Immature natural killer cell (primary cell): Measurements from ENCODE around the gene WDFY4. TPM values are rescaled to one million over a fixed set of nuclear protein-coding genes. Genes with fewer than 3 reads are reported as not detected.

Experiments used
- DNase-seq, 3 donors: peaks; one replicate each; pipeline ENCODE4 v3.0.0; 2022; ENCODE audit warnings: mixed read lengths in 1 of 3
- H3K27ac Mint-ChIP-seq, 6 donors: one replicate each; pipeline ENCODE4 v1.8.0; 2020; ENCODE audit warnings: mixed read lengths in 6 of 6, mild to moderate bottlenecking in 5 of 6, inconsistent platforms in 4 of 6, moderate library complexity in 3 of 6
- H3K27me3 Mint-ChIP-seq, 3 donors: one replicate each; pipeline ENCODE4 v1.8.0; 2020 to 2021; ENCODE audit warnings: low read depth in 3 of 3, mild to moderate bottlenecking in 3 of 3, mixed read lengths in 3 of 3, moderate library complexity in 3 of 3, inconsistent platforms in 1 of 3
- H3K36me3 Mint-ChIP-seq, 3 donors: one replicate each; pipeline ENCODE4 v1.8.0; 2020; ENCODE audit warnings: mixed read lengths in 3 of 3, inconsistent platforms in 2 of 3, mild to moderate bottlenecking in 2 of 3
- H3K4me1 Mint-ChIP-seq, 2 donors: one replicate each; pipeline ENCODE4 v1.8.0; 2020; ENCODE audit warnings: inconsistent platforms in 2 of 2, mild to moderate bottlenecking in 2 of 2, mixed read lengths in 2 of 2, moderate library complexity in 1 of 2
- H3K4me3 Mint-ChIP-seq, 5 donors: one replicate each; pipeline ENCODE4 v1.8.0; 2020; ENCODE audit warnings: mild to moderate bottlenecking in 5 of 5, mixed read lengths in 5 of 5, inconsistent platforms in 3 of 5, moderate library complexity in 3 of 5
- H3K9me3 Mint-ChIP-seq, 6 donors: one replicate each; pipeline ENCODE4 v1.8.0; 2020; ENCODE audit warnings: mild to moderate bottlenecking in 6 of 6, mixed read lengths in 6 of 6, inconsistent platforms in 4 of 6, moderate library complexity in 3 of 6
- polyA plus RNA-seq, 3 donors: library from polyadenylated mRNA; unstranded; fragments of 300-500 nt; fragmentation: Illumina TruSeq; gene quantifications; one replicate each; pipeline ENCODE4 v1.2.3, GENCODE V29; 2021

The WDFY4 gene
- polyA plus RNA-seq, 3 donors from 2014 or later: 1.0 to 2.2 TPM; not detected in 1

GRCh38 chr10:48934672-48935501, 250.2 kb downstream of the WDFY4 start:
- H3K36me3 Mint-ChIP-seq: no peaks in the 10 kb centered on the region
- no peaks in the 10 kb centered on the region for H3K4me1 Mint-ChIP-seq
- H3K27ac Mint-ChIP-seq: no peak overlapping the region

GRCh38 chr10:48935577-48935976, 250.9 kb downstream of the WDFY4 start:
- Mint-ChIP-seq H3K27me3 (peaks cover 0 to 5% (median 0%) of the 10 kb centered on the region in 3 donors), H3K27ac (no peak overlapping the region), H3K4me3 (no peak overlapping the region), H3K36me3 (no peaks in the 10 kb centered on the region), H3K9me3 (no peaks in the 10 kb centered on the region), H3K4me1 (no peaks in the 10 kb centered on the region)
- DNase-seq: no peak

More at GRCh38 chr10:48934672-48935501, 250.2 kb downstream of the WDFY4 start:
- DNase-seq: no peak
- Mint-ChIP-seq H3K4me3 (no peak overlapping the region), H3K27me3 (peaks cover 0 to 6% (median 0%) of the 10 kb centered on the region in 3 donors), H3K9me3 (no peaks in the 10 kb centered on the region)

GRCh38 chr10:48937796-48938195, 253.1 kb downstream of the WDFY4 start:
- Mint-ChIP-seq H3K4me1 (no peaks in the 10 kb centered on the region), H3K27ac (no peak overlapping the region), H3K4me3 (no peak overlapping the region), H3K27me3 (peaks cover 0 to 4% (median 0%) of the 10 kb centered on the region in 3 donors), H3K9me3 (no peaks in the 10 kb centered on the region), H3K36me3 (no peaks in the 10 kb centered on the region)
- no peak for DNase-seq

GRCh38 chr10:48938281-48938680, 253.6 kb downstream of the WDFY4 start:
- Mint-ChIP-seq H3K27ac (no peak overlapping the region), H3K4me1 (no peaks in the 10 kb centered on the region)

GRCh38 chr10:48938990-48939536, 254.4 kb downstream of the WDFY4 start:
- DNase-seq: no peak
- H3K4me1 Mint-ChIP-seq: no peaks in the 10 kb centered on the region
- H3K27ac Mint-ChIP-seq: no peak overlapping the region
- peaks cover 0 to 4% (median 0%) of the 10 kb centered on the region in 3 donors for H3K27me3 Mint-ChIP-seq
- H3K9me3 Mint-ChIP-seq: no peaks in the 10 kb centered on the region
- H3K4me3 Mint-ChIP-seq: no peak overlapping the region
- H3K36me3 Mint-ChIP-seq: no peaks in the 10 kb centered on the region

More at GRCh38 chr10:48938281-48938680, 253.6 kb downstream of the WDFY4 start:
- DNase-seq: no peak
- Mint-ChIP-seq H3K27me3 (peaks cover 0 to 4% (median 0%) of the 10 kb centered on the region in 3 donors), H3K9me3 (no peaks in the 10 kb centered on the region), H3K4me3 (no peak overlapping the region), H3K36me3 (no peaks in the 10 kb centered on the region)

GRCh38 chr10:48939790-48940325, 255.2 kb downstream of the WDFY4 start, which contains the start of gene LRRC18:
Gene LRRC18 (minus strand): TSS chr10:48939840. CDS start chr10:48914155, 25,685 bp downstream.
- H3K27ac Mint-ChIP-seq: no peak within 1 kb of the TSS
- H3K4me3 Mint-ChIP-seq: no peak within 1 kb of the TSS
- peaks cover 0 to 4% (median 0%) of the 10 kb centered on the region in 3 donors for H3K27me3 Mint-ChIP-seq
- no peaks in the 10 kb centered on the region for H3K9me3 Mint-ChIP-seq
- no peaks in the 10 kb centered on the region for H3K4me1 Mint-ChIP-seq
- no peak for DNase-seq
- H3K36me3 Mint-ChIP-seq: no peaks in the 10 kb centered on the region

GRCh38 chr10:48940372-48940771, 255.7 kb downstream of the WDFY4 start:
- Mint-ChIP-seq H3K4me1 (no peaks in the 10 kb centered on the region), H3K4me3 (no peak overlapping the region), H3K9me3 (no peaks in the 10 kb centered on the region), H3K36me3 (no peaks in the 10 kb centered on the region), H3K27ac (no peak overlapping the region), H3K27me3 (peaks cover 0 to 4% (median 0%) of the 10 kb centered on the region in 3 donors)
- no peak for DNase-seq

GRCh38 chr10:48940958-48941357, 256.3 kb downstream of the WDFY4 start:
- no peak overlapping the region for H3K4me3 Mint-ChIP-seq
- no peaks in the 10 kb centered on the region for H3K36me3 Mint-ChIP-seq
- no peaks in the 10 kb centered on the region for H3K4me1 Mint-ChIP-seq
- no peak for DNase-seq
- no peak overlapping the region for H3K27ac Mint-ChIP-seq
- H3K9me3 Mint-ChIP-seq: no peaks in the 10 kb centered on the region
- peaks cover 0 to 4% (median 0%) of the 10 kb centered on the region in 3 donors for H3K27me3 Mint-ChIP-seq

GRCh38 chr10:48941427-48942075, 256.9 kb downstream of the WDFY4 start:
- no peaks in the 10 kb centered on the region for H3K36me3 Mint-ChIP-seq
- H3K4me1 Mint-ChIP-seq: no peaks in the 10 kb centered on the region
- peaks cover 0 to 4% (median 0%) of the 10 kb centered on the region in 3 donors for H3K27me3 Mint-ChIP-seq
- H3K27ac Mint-ChIP-seq: no peak overlapping the region
- H3K4me3 Mint-ChIP-seq: no peak overlapping the region
- DNase-seq: no peak
- H3K9me3 Mint-ChIP-seq: no peaks in the 10 kb centered on the region

- no peaks in the 10 kb centered on the region for H3K9me3 Mint-ChIP-seq
- no peak for DNase-seq
- H3K27ac Mint-ChIP-seq: no peak overlapping the region
Measured at GRCh38 chr10:48943096-48943495, 258.4 kb downstream of the WDFY4 start.

GRCh38 chr10:48944171-48944570, 259.5 kb downstream of the WDFY4 start:
- Mint-ChIP-seq H3K36me3 (no peaks in the 10 kb centered on the region), H3K27ac (no peak overlapping the region), H3K4me3 (no peak overlapping the region), H3K4me1 (no peaks in the 10 kb centered on the region), H3K27me3 (peaks cover 0 to 3% (median 0%) of the 10 kb centered on the region in 3 donors), H3K9me3 (no peaks in the 10 kb centered on the region)
- no peak for DNase-seq

More at GRCh38 chr10:48943096-48943495, 258.4 kb downstream of the WDFY4 start:
- Mint-ChIP-seq H3K4me3 (no peak overlapping the region), H3K27me3 (peaks cover 0 to 4% (median 0%) of the 10 kb centered on the region in 3 donors), H3K4me1 (no peaks in the 10 kb centered on the region), H3K36me3 (no peaks in the 10 kb centered on the region)

- H3K27ac Mint-ChIP-seq: no peak overlapping the region
- peaks cover 0 to 3% (median 0%) of the 10 kb centered on the region in 3 donors for H3K27me3 Mint-ChIP-seq
- H3K4me3 Mint-ChIP-seq: no peak overlapping the region
- no peaks in the 10 kb centered on the region for H3K4me1 Mint-ChIP-seq
- DNase-seq: no peak
- no peaks in the 10 kb centered on the region for H3K9me3 Mint-ChIP-seq
- no peaks in the 10 kb centered on the region for H3K36me3 Mint-ChIP-seq
Measured at GRCh38 chr10:48945441-48946130, 260.9 kb downstream of the WDFY4 start.

GRCh38 chr10:48946332-48946731, 261.7 kb downstream of the WDFY4 start:
- Mint-ChIP-seq H3K27me3 (peaks cover under 1 to 4% (median 2%) of the 10 kb centered on the region in 3 donors), H3K4me3 (no peak overlapping the region), H3K36me3 (no peaks in the 10 kb centered on the region), H3K4me1 (no peaks in the 10 kb centered on the region), H3K27ac (no peak overlapping the region), H3K9me3 (no peaks in the 10 kb centered on the region)
- no peak for DNase-seq
